ENCODE measurements around the gene AFF3.

Gene AFF3

GRCh38 chr2:99998651-99999320 lies 143.6 kb downstream of the AFF3 start:
- no peak overlapping the region for H3K4me3 ChIP-seq (ENCODE audit: severe bottlenecking)
- H3K9me3 ChIP-seq (ENCODE audit: severe bottlenecking): no peaks in the 10 kb centered on the region
- H3K4me1 ChIP-seq (ENCODE audit: insufficient read depth, poor library complexity, severe bottlenecking): no peaks in the 10 kb centered on the region
- ATAC-seq (ENCODE audit: low read depth) (no peak), DNase-seq (ENCODE audit: low spot score) (no peak)
- TF ChIP-seq, protein P1, sequence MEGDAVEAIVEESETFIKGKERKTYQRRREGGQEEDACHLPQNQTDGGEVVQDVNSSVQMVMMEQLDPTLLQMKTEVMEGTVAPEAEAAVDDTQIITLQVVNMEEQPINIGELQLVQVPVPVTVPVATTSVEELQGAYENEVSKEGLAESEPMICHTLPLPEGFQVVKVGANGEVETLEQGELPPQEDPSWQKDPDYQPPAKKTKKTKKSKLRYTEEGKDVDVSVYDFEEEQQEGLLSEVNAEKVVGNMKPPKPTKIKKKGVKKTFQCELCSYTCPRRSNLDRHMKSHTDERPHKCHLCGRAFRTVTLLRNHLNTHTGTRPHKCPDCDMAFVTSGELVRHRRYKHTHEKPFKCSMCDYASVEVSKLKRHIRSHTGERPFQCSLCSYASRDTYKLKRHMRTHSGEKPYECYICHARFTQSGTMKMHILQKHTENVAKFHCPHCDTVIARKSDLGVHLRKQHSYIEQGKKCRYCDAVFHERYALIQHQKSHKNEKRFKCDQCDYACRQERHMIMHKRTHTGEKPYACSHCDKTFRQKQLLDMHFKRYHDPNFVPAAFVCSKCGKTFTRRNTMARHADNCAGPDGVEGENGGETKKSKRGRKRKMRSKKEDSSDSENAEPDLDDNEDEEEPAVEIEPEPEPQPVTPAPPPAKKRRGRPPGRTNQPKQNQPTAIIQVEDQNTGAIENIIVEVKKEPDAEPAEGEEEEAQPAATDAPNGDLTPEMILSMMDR (IDR thresholded peaks at IDR 0.05; ENCODE audit: poor library complexity, severe bottlenecking): no peak
- H3K27ac ChIP-seq (ENCODE audit: poor library complexity, severe bottlenecking): no peak overlapping the region
- H3K36me3 ChIP-seq (ENCODE audit: low read depth): no peaks in the 10 kb centered on the region
- peaks cover 4% of the 10 kb centered on the region for H3K27me3 ChIP-seq (ENCODE audit: insufficient read depth, poor library complexity, severe bottlenecking)

DNA sequence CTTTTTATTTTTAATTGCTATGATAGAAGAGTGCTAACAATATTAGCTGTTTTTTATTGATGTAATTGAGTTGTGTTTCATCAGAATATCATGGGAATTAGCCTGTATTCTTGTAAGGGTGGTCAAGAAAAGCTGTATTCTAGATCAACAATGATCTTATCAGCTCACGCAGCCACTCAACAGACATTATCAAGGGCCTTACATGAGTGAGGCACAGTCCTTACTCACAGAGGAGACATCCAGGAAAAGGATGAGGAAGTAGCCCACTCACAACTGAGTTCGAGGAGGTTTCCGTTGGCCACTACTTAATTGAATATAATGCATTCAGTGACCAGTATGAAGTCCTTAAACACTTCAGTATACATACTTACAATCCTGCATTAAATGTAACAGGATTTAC lies 152.5 kb downstream of the AFF3 start:
- TF ChIP-seq, protein P1 (IDR thresholded peaks at IDR 0.05; ENCODE audit: poor library complexity, severe bottlenecking): no peak
- peaks cover 12% of the 10 kb centered on the region for H3K27me3 ChIP-seq (ENCODE audit: insufficient read depth, poor library complexity, severe bottlenecking)
- no peak for DNase-seq (ENCODE audit: low spot score)
- ATAC-seq (ENCODE audit: low read depth): no peak
- H3K9me3 ChIP-seq (ENCODE audit: severe bottlenecking): no peaks in the 10 kb centered on the region
- H3K27ac ChIP-seq (ENCODE audit: poor library complexity, severe bottlenecking): no peak overlapping the region
- no peak overlapping the region for H3K4me3 ChIP-seq (ENCODE audit: severe bottlenecking)
- H3K36me3 ChIP-seq (ENCODE audit: low read depth): no peaks in the 10 kb centered on the region
- H3K4me1 ChIP-seq (ENCODE audit: insufficient read depth, poor library complexity, severe bottlenecking): no peaks in the 10 kb centered on the region

- H3K36me3 ChIP-seq (ENCODE audit: low read depth): no peaks in the 10 kb centered on the region
- no peak for DNase-seq (ENCODE audit: low spot score)
Measured at GRCh38 chr2:99988599-99988998, 153.8 kb downstream of the AFF3 start.

GRCh38 chr2:99987160-99987559 lies 155.2 kb downstream of the AFF3 start:
- Histone ChIP-seq H3K4me3 (ENCODE audit: severe bottlenecking) (no peak overlapping the region), H3K4me1 (ENCODE audit: insufficient read depth, poor library complexity, severe bottlenecking) (no peaks in the 10 kb centered on the region), H3K9me3 (ENCODE audit: severe bottlenecking) (no peaks in the 10 kb centered on the region), H3K27me3 (ENCODE audit: insufficient read depth, poor library complexity, severe bottlenecking) (peaks cover 12% of the 10 kb centered on the region), H3K36me3 (ENCODE audit: low read depth) (no peaks in the 10 kb centered on the region), H3K27ac (ENCODE audit: poor library complexity, severe bottlenecking) (no peak overlapping the region)
- TF ChIP-seq, protein P1 (IDR thresholded peaks at IDR 0.05; ENCODE audit: poor library complexity, severe bottlenecking): no peak
- DNase-seq (ENCODE audit: low spot score) (no peak), ATAC-seq (ENCODE audit: low read depth) (no peak)

More at GRCh38 chr2:99988599-99988998, 153.8 kb downstream of the AFF3 start:
- TF ChIP-seq, protein P1 (IDR thresholded peaks at IDR 0.05; ENCODE audit: poor library complexity, severe bottlenecking): no peak
- no peaks in the 10 kb centered on the region for H3K9me3 ChIP-seq (ENCODE audit: severe bottlenecking)
- ATAC-seq (ENCODE audit: low read depth): no peak
- H3K27me3 ChIP-seq (ENCODE audit: insufficient read depth, poor library complexity, severe bottlenecking): peaks cover 12% of the 10 kb centered on the region
- H3K27ac ChIP-seq (ENCODE audit: poor library complexity, severe bottlenecking): no peak overlapping the region
- no peaks in the 10 kb centered on the region for H3K4me1 ChIP-seq (ENCODE audit: insufficient read depth, poor library complexity, severe bottlenecking)
- H3K4me3 ChIP-seq (ENCODE audit: severe bottlenecking): no peak overlapping the region

- no peak for DNase-seq (ENCODE audit: low spot score)
- ATAC-seq (ENCODE audit: low read depth): no peak
- H3K9me3 ChIP-seq (ENCODE audit: severe bottlenecking): no peaks in the 10 kb centered on the region
- H3K36me3 ChIP-seq (ENCODE audit: low read depth): no peaks in the 10 kb centered on the region
- H3K4me3 ChIP-seq (ENCODE audit: severe bottlenecking): no peak overlapping the region
- TF ChIP-seq, protein P1 (IDR thresholded peaks at IDR 0.05; ENCODE audit: poor library complexity, severe bottlenecking): no peak
- peaks cover 7% of the 10 kb centered on the region for H3K27me3 ChIP-seq (ENCODE audit: insufficient read depth, poor library complexity, severe bottlenecking)
- H3K27ac ChIP-seq (ENCODE audit: poor library complexity, severe bottlenecking): no peak overlapping the region
- H3K4me1 ChIP-seq (ENCODE audit: insufficient read depth, poor library complexity, severe bottlenecking): no peaks in the 10 kb centered on the region
Measured at GRCh38 chr2:99984799-99985515, 157.4 kb downstream of the AFF3 start.

Data from RWPE2 (cell line).